GM18526 (cell line): ENCODE results near the gene PP2D1.
A peak's percentile ranks its signal among the peaks of the same experiment; 100 is the strongest.

Source experiments
- POLR2A ChIP-seq: IDR thresholded peaks from 3 replicates; pipeline ENCODE4 v1.6.1; 2011; ENCODE audit not compliant: insufficient read length; ENCODE audit errors: extremely low read depth

Gene PP2D1

GRCh38 chr3:20042331-20042730 lies 30.3 kb upstream of the PP2D1 start:
- TF ChIP-seq POLR2A = no peak

- TF ChIP-seq POLR2A = no peak
These were observed 29.2 kb upstream of the PP2D1 start for GRCh38 chr3:20041197-20041780.

DNA sequence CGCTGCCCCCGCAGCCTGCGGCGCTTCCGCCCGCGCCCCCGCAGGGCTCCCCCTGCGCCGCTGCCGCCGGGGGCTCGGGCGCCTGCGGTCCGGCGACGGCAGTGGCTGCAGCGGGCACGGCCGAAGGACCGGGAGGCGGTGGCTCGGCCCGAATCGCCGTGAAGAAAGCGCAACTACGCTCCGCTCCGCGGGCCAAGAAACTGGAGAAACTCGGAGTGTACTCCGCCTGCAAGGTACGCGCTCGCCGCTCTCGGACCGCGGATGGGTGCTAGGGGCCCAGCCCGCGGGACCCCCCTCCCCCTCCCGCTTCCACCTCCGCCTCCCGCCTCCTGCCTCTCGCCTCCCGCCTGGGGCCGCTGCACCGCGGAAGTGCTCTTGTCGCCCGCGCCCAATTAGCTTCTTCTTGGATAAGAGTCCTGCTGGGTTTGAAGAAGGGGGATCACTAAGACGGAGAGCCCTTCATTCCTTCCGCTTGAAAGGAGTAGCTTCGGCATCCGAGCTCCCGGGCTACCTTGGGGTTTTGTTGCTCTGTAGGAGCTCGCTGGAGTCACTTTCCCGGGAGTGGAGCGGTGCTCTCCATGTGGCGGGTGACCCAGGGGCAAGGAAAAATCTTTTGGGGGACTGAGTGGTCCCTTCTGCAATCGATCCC lies 28.6 kb upstream of the PP2D1 start:
- no peak for TF ChIP-seq POLR2A

- peak; percentile 38 for TF ChIP-seq POLR2A
These were observed 27.9 kb upstream of the PP2D1 start, which contains the start of gene KAT2B for GRCh38 chr3:20039765-20040547. KAT2B (plus strand) TSS chr3:20040446; CDS start chr3:20040478, 32 bp downstream.

GRCh38 chr3:20039466-20039764 lies 27.4 kb upstream of the PP2D1 start:
- TF ChIP-seq POLR2A = peak; percentile 10

DNA sequence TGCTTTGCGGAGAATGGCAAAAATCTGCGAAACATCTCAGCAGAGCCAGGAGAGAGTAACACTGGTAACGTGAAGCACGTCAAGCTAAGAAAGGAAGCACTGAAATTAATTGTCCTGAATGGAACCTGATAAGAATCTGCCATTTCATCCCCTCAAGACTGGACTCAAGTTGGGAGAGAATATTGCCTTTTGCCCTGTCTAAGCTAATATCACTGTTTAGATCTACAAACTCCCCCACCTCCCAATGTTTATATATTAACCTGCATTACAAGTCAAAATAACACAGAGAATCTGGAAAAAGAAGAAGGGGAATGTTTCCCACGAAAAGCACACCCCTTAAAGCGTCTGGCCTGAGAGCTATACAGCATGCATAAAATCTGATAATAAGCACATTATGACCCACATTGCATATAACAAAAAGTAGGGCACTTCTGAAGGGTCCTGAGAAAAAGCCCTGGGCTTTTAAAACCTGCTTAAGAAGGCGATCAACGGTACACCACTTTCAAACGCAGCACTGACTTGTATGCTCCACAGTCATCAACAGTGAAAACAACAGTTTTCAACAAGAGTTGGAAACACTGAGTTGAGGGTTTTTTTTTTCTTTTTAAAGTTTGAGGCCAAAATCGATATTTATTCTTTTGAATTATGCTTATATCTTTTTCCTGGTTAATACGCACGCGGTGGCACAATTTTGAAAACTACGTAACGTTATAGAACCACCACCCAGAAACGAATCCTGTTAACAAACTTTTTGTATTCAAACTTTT lies 26.8 kb upstream of the PP2D1 start:
- no peak for TF ChIP-seq POLR2A

DNA sequence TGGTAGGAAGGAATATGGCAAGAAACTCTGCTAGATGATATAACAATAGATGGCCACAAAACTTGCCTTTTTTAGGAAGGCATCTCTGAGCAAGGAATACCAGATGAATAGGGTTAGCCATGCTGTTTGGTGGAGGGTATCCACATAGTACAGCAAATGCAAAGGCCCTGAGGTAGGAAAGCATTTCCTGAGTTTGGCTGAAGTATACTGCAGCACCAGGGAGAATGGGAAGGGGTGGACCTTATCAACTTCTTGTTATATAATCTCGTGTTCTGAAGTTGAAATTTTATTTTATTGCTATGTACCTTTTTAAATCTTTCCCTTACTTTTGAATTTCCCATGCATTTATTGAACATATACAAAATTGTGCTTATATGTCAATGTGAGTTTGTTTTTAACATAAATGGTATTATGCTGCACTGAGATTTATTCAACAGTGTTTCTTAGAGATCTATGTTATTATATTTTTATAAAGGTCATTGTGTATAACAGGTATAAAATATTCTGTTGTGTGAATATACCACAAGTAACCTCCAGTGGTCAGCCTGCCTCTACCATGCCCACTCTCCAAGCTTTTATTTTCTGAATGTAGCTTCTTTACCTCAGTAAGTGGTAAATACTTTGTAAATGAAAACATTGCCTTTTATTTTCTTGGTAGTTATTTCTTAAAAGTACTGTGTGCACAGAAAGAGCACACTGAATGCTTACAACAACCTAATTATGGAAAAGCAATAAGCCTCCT lies 25.4 kb upstream of the PP2D1 start:
- no peak for TF ChIP-seq POLR2A

GRCh38 chr3:20035019-20035418 lies 23.0 kb upstream of the PP2D1 start:
- TF ChIP-seq POLR2A = no peak

DNA sequence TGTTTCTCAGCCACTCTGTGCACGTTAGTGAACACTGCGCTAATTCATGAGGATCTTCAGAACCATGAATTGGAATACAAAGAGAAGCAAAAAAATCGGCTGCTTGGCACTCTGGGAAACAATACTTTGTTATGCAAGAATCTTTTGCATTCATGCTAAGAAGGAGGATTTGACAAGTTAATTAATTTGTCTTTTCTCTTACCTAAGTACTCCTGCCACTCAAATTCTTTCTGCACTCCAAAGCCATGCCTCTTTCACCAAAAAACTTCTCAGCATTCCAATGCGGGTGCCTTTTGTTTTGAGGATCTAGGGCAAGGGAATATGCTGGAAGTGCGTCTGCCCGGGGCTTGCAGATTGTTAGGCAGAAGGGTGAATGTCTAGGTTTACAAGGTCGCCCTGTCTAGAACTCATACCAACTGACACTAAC lies 16.9 kb upstream of the PP2D1 start:
- TF ChIP-seq POLR2A = no peak

DNA sequence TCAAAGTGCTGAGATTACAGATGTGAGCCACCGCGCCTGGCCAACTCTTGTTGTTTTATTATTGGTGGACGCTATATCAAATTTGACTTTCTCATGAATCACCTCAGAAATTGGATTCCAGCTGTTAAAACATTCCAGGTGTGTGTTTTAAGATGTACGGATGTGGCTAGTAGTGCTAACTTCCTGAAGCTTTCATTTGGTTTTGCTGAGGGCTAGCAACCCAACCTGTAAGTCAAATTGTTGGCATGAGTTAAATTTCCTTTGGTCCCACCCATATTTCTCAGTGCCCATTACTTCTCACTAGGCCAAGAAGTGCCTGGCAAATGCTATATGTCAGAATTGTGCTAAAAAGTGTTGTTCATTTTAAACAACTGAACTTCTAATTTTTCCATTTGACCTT lies 15.1 kb upstream of the PP2D1 start:
- no peak for TF ChIP-seq POLR2A

GRCh38 chr3:20023623-20024405 lies 11.8 kb upstream of the PP2D1 start:
- TF ChIP-seq POLR2A = no peak

DNA sequence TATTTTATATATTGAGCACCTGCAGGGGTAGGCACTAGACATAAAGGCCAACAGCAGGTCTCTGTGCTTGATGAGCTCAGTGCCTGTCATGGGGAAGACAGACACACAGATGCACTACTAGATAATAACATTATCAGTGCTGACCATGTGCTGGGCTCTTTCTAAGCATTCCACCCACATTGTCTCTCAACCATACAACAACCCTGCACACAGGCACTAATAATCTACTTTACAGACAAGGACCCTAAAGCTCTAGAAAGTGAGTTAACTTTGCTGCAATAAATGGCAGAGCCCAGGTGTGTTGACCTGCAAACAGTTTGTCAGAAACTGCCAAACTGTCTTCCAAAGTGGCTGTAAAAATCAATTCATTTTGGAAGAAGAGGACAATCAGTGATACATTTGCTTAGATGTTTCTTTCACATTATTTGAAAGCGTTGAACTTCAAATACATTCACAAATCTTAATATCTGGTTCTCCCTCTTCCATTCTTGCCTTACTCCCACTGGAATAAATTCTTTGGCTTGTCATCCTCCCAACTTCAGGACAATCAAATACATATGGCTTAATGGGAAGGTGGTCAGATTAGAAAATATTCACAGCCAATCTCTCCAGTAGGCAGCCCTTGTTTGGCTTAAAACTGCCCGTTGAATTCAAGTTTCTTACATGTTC lies 11.0 kb upstream of the PP2D1 start:
- no peak for TF ChIP-seq POLR2A

- TF ChIP-seq POLR2A = no peak
These were observed 3.5 kb upstream of the PP2D1 start for GRCh38 chr3:20015525-20015924.

DNA sequence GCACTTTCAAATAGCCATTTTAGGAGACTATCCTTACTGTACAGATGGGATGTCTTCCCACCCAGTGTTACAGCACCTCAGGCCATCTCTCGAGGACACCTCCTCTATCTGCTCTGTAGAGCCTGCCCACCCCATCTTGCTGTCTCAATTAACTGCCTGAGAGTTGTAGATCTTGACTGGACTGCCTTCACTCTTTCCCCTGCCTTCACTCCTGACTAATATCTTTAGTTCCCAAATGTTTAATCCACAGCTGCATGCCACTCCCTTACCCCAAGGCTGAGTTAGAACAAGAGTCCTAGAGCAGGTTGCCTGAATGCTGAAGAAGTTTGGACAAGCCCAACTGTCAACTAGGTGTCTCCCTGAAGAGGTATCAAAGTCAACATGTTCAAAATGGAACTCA lies 1.3 kb upstream of the PP2D1 start:
- no peak for TF ChIP-seq POLR2A
